H1 (cell line): ENCODE measurements around the gene ZFP1.

ENCODE experiments used
- BCL11A ChIP-seq, 2 experiments: IDR thresholded peaks; one replicate each; pipeline ENCODE4 v1.6.1; 2011; ENCODE audit warnings: low read depth in 2 of 2, low read length in 2 of 2, mild to moderate bottlenecking in 2 of 2
- HDAC2 ChIP-seq, 2 experiments: fragments of 300-600 bp in 1 of 2; sonication (generic) in 1 of 2; IDR thresholded peaks; 2 replicates each; pipeline ENCODE4 v1.6.1; 2011 to 2012; ENCODE audit warnings: low read depth in 2 of 2, low read length in 2 of 2, mild to moderate bottlenecking in 2 of 2, moderate library complexity in 2 of 2, borderline replicate concordance in 1 of 2, inconsistent platforms in 1 of 2
- POLR2A ChIP-seq, 2 experiments: IDR thresholded peaks; 1 replicate in 1 of 2; 2 replicates in 1 of 2; pipeline ENCODE4 v1.6.1; 2011; ENCODE audit warnings: low read depth in 2 of 2, low read length in 2 of 2, mild to moderate bottlenecking in 2 of 2; ENCODE audit errors: control extremely low read depth in 1 of 2
- TF ChIP-seq, protein P1 (sequence below), 3 experiments: IDR thresholded peaks; 1 replicate in 2 of 3; 2 replicates in 1 of 3; pipeline versions ENCODE4 v1.5.1 to v1.6.1; 2011; ENCODE audit warnings: low read length in 3 of 3, mild to moderate bottlenecking in 3 of 3, inconsistent platforms in 2 of 3, low read depth in 1 of 3, moderate library complexity in 1 of 3; ENCODE audit not compliant: insufficient read depth in 1 of 3; ENCODE audit errors: control extremely low read depth in 1 of 3

DNA sequence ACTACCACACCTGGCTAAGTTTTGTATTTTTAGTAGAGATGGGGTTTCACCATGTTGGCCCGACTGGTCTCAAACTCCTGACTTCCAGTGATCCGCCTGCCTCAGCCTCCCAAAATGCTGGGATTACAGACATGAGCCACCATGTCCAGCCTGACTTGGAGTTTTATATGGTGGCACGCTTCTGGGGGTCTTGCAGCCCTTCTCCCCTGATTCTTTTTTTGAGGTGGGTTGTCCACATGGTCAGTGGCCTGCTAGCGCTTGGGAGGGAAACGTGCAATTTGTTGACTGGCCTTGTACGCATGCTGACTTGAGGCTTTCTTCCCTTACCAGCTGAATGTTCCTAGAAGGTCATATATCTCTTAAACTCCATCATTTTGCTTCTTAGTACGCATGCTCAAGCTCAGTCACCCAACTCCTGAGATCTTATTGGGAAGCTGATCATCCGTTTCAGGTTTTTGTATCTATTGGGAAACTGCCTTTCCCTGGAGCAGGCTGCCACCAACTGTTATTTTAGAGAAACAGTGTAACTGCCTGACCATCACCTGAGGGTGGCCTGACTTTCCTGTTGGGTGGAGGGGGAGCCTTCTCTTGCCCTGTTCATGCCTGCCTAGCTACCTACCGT lies 18.1 kb upstream of the ZFP1 start:
- no peak for TF ChIP-seq BCL11A (IDR thresholded peaks at IDR 0.05; ENCODE audit: low read depth in 2 of 2, low read length in 2 of 2)
- TF ChIP-seq, protein P1, sequence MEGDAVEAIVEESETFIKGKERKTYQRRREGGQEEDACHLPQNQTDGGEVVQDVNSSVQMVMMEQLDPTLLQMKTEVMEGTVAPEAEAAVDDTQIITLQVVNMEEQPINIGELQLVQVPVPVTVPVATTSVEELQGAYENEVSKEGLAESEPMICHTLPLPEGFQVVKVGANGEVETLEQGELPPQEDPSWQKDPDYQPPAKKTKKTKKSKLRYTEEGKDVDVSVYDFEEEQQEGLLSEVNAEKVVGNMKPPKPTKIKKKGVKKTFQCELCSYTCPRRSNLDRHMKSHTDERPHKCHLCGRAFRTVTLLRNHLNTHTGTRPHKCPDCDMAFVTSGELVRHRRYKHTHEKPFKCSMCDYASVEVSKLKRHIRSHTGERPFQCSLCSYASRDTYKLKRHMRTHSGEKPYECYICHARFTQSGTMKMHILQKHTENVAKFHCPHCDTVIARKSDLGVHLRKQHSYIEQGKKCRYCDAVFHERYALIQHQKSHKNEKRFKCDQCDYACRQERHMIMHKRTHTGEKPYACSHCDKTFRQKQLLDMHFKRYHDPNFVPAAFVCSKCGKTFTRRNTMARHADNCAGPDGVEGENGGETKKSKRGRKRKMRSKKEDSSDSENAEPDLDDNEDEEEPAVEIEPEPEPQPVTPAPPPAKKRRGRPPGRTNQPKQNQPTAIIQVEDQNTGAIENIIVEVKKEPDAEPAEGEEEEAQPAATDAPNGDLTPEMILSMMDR (IDR thresholded peaks at IDR 0.05; ENCODE audit: control extremely low read depth in 1 of 3, insufficient read depth in 1 of 3, low read depth in 1 of 3, low read length in 3 of 3) = peak; percentile 32 to 56 (median 46); a peak in 3 of 4 replicates
- no peak for TF ChIP-seq POLR2A (IDR thresholded peaks at IDR 0.05; ENCODE audit: control extremely low read depth in 1 of 2, low read depth in 2 of 2, low read length in 2 of 2)
- TF ChIP-seq HDAC2 (IDR thresholded peaks at IDR 0.05; ENCODE audit: borderline replicate concordance in 1 of 2, low read depth in 2 of 2, low read length in 2 of 2) = no peak
